ENCODE measurements around the gene CNTNAP2. TPM values are rescaled to one million over a fixed set of nuclear protein-coding genes. Genes with fewer than 3 reads are reported as not detected.

The CNTNAP2 gene
- total and polyA plus RNA-seq, 2 of the 8 experiments (the other 6 are each of a cell fraction or from before 2014, with no cell fraction given) = 27.9 to 71.0 TPM

GRCh38 chr7:147412782-147413556, 1296.4 kb downstream of the CNTNAP2 start (continued):
- no peak for TF ChIP-seq SP2 (IDR thresholded peaks at IDR 0.05; ENCODE audit: low read length)
- no peak for TF ChIP-seq TCF12 (IDR thresholded peaks at IDR 0.05; ENCODE audit: low read depth, low read length)
- no peak for TF ChIP-seq BCL11A (IDR thresholded peaks at IDR 0.05; ENCODE audit: low read depth in 2 of 2, low read length in 2 of 2)
- TF ChIP-seq CHD2 (IDR thresholded peaks at IDR 0.05; ENCODE audit: low read length) = no peak
- no peak for TF ChIP-seq POU5F1 (IDR thresholded peaks at IDR 0.05; ENCODE audit: low read depth, low read length)
